HepG2 (cell line): ENCODE measurements around the gene PARN. TPM values are rescaled to one million over a fixed set of nuclear protein-coding genes. Genes with fewer than 3 reads are reported as not detected.

Experiments used
- CBX2 ChIP-seq, 2 experiments: fragments of 200-600 bp in 1 of 2; sonication (generic); formaldehyde crosslinking in 1 of 2; IDR thresholded peaks; 2 replicates each; pipeline versions ENCODE4 v1.7.0 to v1.8.1; 2018 to 2022; ENCODE audit warnings: low read depth in 2 of 2, low read length in 1 of 2, mild to moderate bottlenecking in 1 of 2, missing genetic modification reagents in 1 of 2
- CBX5 ChIP-seq: sonication (generic); formaldehyde crosslinking; IDR thresholded peaks from 2 replicates; pipeline ENCODE4 v1.4.0; 2020; ENCODE audit warnings: missing genetic modification reagents, borderline replicate concordance
- HDAC2 ChIP-seq: sonication (generic); formaldehyde crosslinking; IDR thresholded peaks from 2 replicates; pipeline ENCODE4 v1.4.0; 2020; ENCODE audit warnings: missing genetic modification reagents
- HMG20B ChIP-seq: conservative IDR thresholded peaks from 2 replicates; pipeline ENCODE4 v1.6.1; 2016; ENCODE audit warnings: missing genetic modification reagents, missing compliant biosample characterization
- HNRNPH1 ChIP-seq: fragments of 200-400 bp; formaldehyde crosslinking; optimal IDR thresholded peaks from 2 replicates; pipeline ENCODE3; 2017; ENCODE audit warnings: mild to moderate bottlenecking, low read depth, low read length
- NFATC3 ChIP-seq: sonication (generic); formaldehyde crosslinking; IDR thresholded peaks from 2 replicates; pipeline ENCODE4 v1.5.1; 2020; ENCODE audit warnings: mild to moderate bottlenecking, missing genetic modification reagents
- NR2F1 ChIP-seq, 2 experiments: fragments of 450-650 bp in 1 of 2; formaldehyde crosslinking in 1 of 2; IDR thresholded peaks; 2 replicates each; pipeline versions ENCODE4 v1.5.0 to v1.6.1; 2016 to 2020; ENCODE audit warnings: mild to moderate bottlenecking in 1 of 2, missing compliant biosample characterization in 1 of 2, missing genetic modification reagents in 1 of 2, moderate library complexity in 1 of 2
- PHF21A ChIP-seq: sonication (generic); formaldehyde crosslinking; IDR thresholded peaks from 2 replicates; pipeline ENCODE4 v1.5.0; 2020; ENCODE audit warnings: mild to moderate bottlenecking, missing genetic modification reagents
- PHF5A ChIP-seq: IDR thresholded peaks from one replicate; pipeline ENCODE4 v1.6.1; 2018; ENCODE audit warnings: low read depth, missing genetic modification reagents; ENCODE audit not compliant: unreplicated experiment
- PPARG ChIP-seq: conservative IDR thresholded peaks from 2 replicates; pipeline ENCODE4 v1.6.1; 2016; ENCODE audit warnings: missing biosample characterization, missing genetic modification reagents
- SNRNP70 ChIP-seq: fragments of 200-400 bp; formaldehyde crosslinking; IDR thresholded peaks from 2 replicates; pipeline ENCODE4 v1.6.1; 2017; ENCODE audit warnings: mild to moderate bottlenecking, low read depth, low read length, moderate library complexity
- SP2 ChIP-seq: sonication (generic); formaldehyde crosslinking; IDR thresholded peaks from 2 replicates; pipeline ENCODE4 v1.5.1; 2020; ENCODE audit warnings: mild to moderate bottlenecking, missing genetic modification reagents
- TEAD3 ChIP-seq: optimal IDR thresholded peaks from 2 replicates; pipeline ENCODE3; 2016; ENCODE audit warnings: borderline replicate concordance
- ZNF143 ChIP-seq: sonication (generic); formaldehyde crosslinking; IDR thresholded peaks from 2 replicates; pipeline ENCODE4 v1.4.0; 2020; ENCODE audit warnings: missing genetic modification reagents
- ZNF484 ChIP-seq: sonication (generic); formaldehyde crosslinking; IDR thresholded peaks from 2 replicates; pipeline ENCODE4 v1.5.1; 2020; ENCODE audit warnings: mild to moderate bottlenecking, low read depth, missing genetic modification reagents, borderline replicate concordance
- ZNF629 ChIP-seq: sonication (generic); formaldehyde crosslinking; conservative IDR thresholded peaks from 2 replicates; pipeline ENCODE4 v1.5.0; 2020; ENCODE audit warnings: missing genetic modification reagents
- ZNF724P ChIP-seq: sonication (generic); formaldehyde crosslinking; IDR thresholded peaks from 2 replicates; pipeline ENCODE4 v1.8.0; 2022; ENCODE audit warnings: missing genetic modification reagents, borderline replicate concordance
- ZNF883 ChIP-seq: sonication (generic); formaldehyde crosslinking; IDR thresholded peaks from 2 replicates; pipeline ENCODE4 v1.5.1; 2020; ENCODE audit warnings: mild to moderate bottlenecking, missing genetic modification reagents; ENCODE audit errors: not compliant biosample characterization
- polyA plus RNA-seq, 8 experiments: library from polyadenylated mRNA; depleted of rRNA in 3 of 8; stranded (reverse) in 7 of 8; unstranded in 1 of 8; fragments of >200 nt; fragmentation: Illumina TruSeq in 4 of 8; extraction: Trizol in 4 of 8; gene quantifications; 2 replicates each; pipeline versions ENCODE4 v1.2.1 to v1.2.3, GENCODE V29; 2011 to 2016; ENCODE audit warnings: low read depth in 4 of 8, missing spikeins in 1 of 8, mixed read lengths in 1 of 8; ENCODE audit not compliant: insufficient read depth in 1 of 8
- total RNA-seq, 5 experiments: library from RNA; depleted of rRNA; stranded (reverse); fragments of >200 nt; fragmentation: Illumina TruSeq; extraction: Trizol; gene quantifications; 2 replicates each; pipeline ENCODE4 v1.2.3, GENCODE V29; 2016; ENCODE audit warnings: low read depth in 1 of 5
- TF ChIP-seq, protein P1 (sequence below): sonication (generic); formaldehyde crosslinking; IDR thresholded peaks from 2 replicates; pipeline ENCODE4 v1.4.0; 2020; ENCODE audit warnings: mild to moderate bottlenecking, missing genetic modification reagents, borderline replicate concordance
- TF ChIP-seq, protein P2 (sequence below): sonication (generic); formaldehyde crosslinking; IDR thresholded peaks from 2 replicates; pipeline ENCODE4 v1.4.0; 2020; ENCODE audit warnings: missing genetic modification reagents
- TF ChIP-seq, protein P3 (sequence below): sonication (generic); formaldehyde crosslinking; conservative IDR thresholded peaks from 2 replicates; pipeline ENCODE4 v1.8.0; 2022; ENCODE audit warnings: low read depth, missing genetic modification reagents

Gene PARN
- total and polyA plus RNA-seq, 2 of the 13 experiments (the other 11 are each of a cell fraction or from before 2014, with no cell fraction given), result 13.3 to 47.6 TPM

DNA sequence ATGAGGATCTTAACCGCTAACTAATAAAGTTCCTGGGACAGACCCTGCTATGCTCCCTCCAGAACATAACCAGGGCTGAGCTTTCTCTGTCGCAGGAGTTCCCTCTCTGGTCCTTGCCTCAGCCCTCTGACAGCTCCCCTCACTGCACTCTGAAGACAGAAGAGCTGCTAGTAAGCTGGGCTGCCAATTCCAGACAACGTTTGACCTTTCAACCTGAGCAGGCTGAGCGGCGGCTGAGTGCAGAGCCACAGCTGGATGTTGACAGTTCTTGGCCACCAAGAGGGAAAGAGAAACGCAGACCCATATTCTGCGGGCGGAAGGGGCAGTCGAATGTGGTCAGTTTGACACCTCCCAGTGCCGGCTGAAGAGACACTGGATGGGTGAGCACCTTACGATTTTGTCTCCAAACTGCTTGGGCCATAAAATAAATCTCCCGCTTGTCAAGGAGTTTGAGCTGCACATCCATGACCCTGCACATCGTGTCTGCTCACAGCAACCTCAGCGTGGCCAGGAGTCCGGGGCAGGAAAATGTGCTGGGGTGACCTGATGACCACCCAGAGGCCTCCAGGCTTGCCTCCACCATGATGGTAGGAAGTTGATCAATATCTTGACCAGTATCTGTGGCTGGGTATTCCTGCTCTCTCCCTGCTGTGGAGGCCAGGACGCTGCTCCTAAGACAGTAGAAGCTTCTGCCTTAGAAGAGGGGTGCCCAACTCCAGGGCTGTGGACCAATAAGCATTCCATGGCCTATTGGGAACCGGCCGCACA is 209.2 kb downstream of the PARN start (continued):
- TF ChIP-seq ZNF484 (CRISPR knock-in tag) (no peak), ZNF629 (CRISPR knock-in tag) (peak; percentile 45), TEAD3 (no peak), SNRNP70 (no peak), PHF5A (CRISPR knock-in tag) (no peak), HDAC2 (CRISPR knock-in tag) (peak; percentile 76), ZNF143 (CRISPR knock-in tag) (no peak), ZNF724P (CRISPR knock-in tag) (no peak; the same call in 1 of the 2 replicates), PHF21A (CRISPR knock-in tag) (no peak), ZNF883 (no peak), HMG20B (no peak), HNRNPH1 (no peak), SP2 (CRISPR knock-in tag) (no peak), NR2F1 (CRISPR knock-in tag; IDR thresholded peaks at IDR 0.05) (peak; percentile 73 to 92), CBX5 (CRISPR knock-in tag) (0 out of 2 replicates have a peak, but pooled peaks have one; percentile 21), PPARG (CRISPR knock-in tag) (peak; percentile 59), NFATC3 (no peak), CBX2 (IDR thresholded peaks at IDR 0.05; ENCODE audit: low read depth, low read length) (no peak), CBX2 (CRISPR knock-in tag; IDR thresholded peaks at IDR 0.05; ENCODE audit: low read depth) (no peak)
- TF ChIP-seq, protein P1, sequence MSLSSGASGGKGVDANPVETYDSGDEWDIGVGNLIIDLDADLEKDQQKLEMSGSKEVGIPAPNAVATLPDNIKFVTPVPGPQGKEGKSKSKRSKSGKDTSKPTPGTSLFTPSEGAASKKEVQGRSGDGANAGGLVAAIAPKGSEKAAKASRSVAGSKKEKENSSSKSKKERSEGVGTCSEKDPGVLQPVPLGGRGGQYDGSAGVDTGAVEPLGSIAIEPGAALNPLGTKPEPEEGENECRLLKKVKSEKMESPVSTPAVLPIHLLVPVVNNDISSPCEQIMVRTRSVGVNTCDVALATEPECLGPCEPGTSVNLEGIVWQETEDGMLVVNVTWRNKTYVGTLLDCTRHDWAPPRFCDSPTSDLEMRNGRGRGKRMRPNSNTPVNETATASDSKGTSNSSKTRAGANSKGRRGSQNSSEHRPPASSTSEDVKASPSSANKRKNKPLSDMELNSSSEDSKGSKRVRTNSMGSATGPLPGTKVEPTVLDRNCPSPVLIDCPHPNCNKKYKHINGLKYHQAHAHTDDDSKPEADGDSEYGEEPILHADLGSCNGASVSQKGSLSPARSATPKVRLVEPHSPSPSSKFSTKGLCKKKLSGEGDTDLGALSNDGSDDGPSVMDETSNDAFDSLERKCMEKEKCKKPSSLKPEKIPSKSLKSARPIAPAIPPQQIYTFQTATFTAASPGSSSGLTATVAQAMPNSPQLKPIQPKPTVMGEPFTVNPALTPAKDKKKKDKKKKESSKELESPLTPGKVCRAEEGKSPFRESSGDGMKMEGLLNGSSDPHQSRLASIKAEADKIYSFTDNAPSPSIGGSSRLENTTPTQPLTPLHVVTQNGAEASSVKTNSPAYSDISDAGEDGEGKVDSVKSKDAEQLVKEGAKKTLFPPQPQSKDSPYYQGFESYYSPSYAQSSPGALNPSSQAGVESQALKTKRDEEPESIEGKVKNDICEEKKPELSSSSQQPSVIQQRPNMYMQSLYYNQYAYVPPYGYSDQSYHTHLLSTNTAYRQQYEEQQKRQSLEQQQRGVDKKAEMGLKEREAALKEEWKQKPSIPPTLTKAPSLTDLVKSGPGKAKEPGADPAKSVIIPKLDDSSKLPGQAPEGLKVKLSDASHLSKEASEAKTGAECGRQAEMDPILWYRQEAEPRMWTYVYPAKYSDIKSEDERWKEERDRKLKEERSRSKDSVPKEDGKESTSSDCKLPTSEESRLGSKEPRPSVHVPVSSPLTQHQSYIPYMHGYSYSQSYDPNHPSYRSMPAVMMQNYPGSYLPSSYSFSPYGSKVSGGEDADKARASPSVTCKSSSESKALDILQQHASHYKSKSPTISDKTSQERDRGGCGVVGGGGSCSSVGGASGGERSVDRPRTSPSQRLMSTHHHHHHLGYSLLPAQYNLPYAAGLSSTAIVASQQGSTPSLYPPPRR (CRISPR knock-in tag), result 0 out of 2 replicates have a peak, but pooled peaks have one; percentile 38
- TF ChIP-seq, protein P2, sequence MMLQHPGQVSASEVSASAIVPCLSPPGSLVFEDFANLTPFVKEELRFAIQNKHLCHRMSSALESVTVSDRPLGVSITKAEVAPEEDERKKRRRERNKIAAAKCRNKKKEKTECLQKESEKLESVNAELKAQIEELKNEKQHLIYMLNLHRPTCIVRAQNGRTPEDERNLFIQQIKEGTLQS (CRISPR knock-in tag), result no peak
- TF ChIP-seq, protein P3, sequence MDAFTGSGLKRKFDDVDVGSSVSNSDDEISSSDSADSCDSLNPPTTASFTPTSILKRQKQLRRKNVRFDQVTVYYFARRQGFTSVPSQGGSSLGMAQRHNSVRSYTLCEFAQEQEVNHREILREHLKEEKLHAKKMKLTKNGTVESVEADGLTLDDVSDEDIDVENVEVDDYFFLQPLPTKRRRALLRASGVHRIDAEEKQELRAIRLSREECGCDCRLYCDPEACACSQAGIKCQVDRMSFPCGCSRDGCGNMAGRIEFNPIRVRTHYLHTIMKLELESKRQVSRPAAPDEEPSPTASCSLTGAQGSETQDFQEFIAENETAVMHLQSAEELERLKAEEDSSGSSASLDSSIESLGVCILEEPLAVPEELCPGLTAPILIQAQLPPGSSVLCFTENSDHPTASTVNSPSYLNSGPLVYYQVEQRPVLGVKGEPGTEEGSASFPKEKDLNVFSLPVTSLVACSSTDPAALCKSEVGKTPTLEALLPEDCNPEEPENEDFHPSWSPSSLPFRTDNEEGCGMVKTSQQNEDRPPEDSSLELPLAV (CRISPR knock-in tag), result no peak
